Thyroid gland (tissue), 4 donors: ENCODE data around the gene BNIP5.

ENCODE experiments used
- POLR2A ChIP-seq, 2 donors: fragments of 450-650 bp; IDR thresholded peaks; one replicate each; pipeline ENCODE4 v1.6.1; 2017; ENCODE audit warnings: antibody characterized with exemption in 2 of 2, mild to moderate bottlenecking in 2 of 2, moderate library complexity in 1 of 2
- TF ChIP-seq, protein P1 (sequence below), 6 experiments: fragments of 200-600 bp in 3 of 6; fragments of 450-650 bp in 3 of 6; sonication (generic) in 3 of 6; IDR thresholded peaks; one replicate each; pipeline ENCODE4 v1.5.1; 2016 to 2019; ENCODE audit warnings: antibody characterized with exemption in 6 of 6, mild to moderate bottlenecking in 2 of 6, inconsistent platforms in 1 of 6, moderate library complexity in 1 of 6

DNA sequence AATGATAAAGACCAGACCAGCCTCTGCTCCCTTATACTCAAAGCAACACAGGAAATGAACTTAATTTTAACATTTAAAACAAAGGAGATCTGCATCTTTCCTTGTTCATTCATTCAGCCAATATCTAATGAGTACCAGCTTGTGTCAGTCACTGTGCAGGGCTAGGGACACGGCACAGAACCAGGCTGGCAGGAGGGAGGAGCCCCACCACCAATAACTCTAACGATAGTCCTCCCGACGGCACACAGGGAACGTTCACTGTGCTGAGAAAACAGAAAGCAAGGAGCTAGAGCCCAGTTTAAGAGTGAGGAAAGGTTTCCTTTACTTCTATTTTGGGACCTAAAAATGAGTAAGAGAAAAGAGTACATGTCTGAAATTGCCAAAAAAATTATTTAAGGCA, 40.9 kb upstream of the BNIP5 start:
- no peak for TF ChIP-seq POLR2A (IDR thresholded peaks at IDR 0.05)
- TF ChIP-seq, protein P1, sequence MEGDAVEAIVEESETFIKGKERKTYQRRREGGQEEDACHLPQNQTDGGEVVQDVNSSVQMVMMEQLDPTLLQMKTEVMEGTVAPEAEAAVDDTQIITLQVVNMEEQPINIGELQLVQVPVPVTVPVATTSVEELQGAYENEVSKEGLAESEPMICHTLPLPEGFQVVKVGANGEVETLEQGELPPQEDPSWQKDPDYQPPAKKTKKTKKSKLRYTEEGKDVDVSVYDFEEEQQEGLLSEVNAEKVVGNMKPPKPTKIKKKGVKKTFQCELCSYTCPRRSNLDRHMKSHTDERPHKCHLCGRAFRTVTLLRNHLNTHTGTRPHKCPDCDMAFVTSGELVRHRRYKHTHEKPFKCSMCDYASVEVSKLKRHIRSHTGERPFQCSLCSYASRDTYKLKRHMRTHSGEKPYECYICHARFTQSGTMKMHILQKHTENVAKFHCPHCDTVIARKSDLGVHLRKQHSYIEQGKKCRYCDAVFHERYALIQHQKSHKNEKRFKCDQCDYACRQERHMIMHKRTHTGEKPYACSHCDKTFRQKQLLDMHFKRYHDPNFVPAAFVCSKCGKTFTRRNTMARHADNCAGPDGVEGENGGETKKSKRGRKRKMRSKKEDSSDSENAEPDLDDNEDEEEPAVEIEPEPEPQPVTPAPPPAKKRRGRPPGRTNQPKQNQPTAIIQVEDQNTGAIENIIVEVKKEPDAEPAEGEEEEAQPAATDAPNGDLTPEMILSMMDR (IDR thresholded peaks at IDR 0.05) = no peak
